MM.1S (cell line): ENCODE data around the gene EFNA3.

Experiments
- CTCF ChIP-seq: fragments of 300-600 bp; sonication (generic); IDR thresholded peaks from 2 replicates; pipeline ENCODE4 v1.5.1; 2016; ENCODE audit warnings: antibody characterized with exemption, low read length, mixed read lengths
- EZH2 ChIP-seq: fragments of 300-600 bp; sonication (generic); optimal IDR thresholded peaks from 2 replicates; pipeline ENCODE3; 2017; ENCODE audit warnings: low read depth, mild to moderate bottlenecking, antibody characterized with exemption, low read length, mixed read lengths

GRCh38 chr1:155079210-155079486 lies 511 bp downstream of the EFNA3 start:
- TF ChIP-seq CTCF, result no peak
- peak; percentile 98 for TF ChIP-seq EZH2
